Measurements from ENCODE around the gene IPO9. TPM values are rescaled to one million over a fixed set of nuclear protein-coding genes. Genes with fewer than 3 reads are reported as not detected.

Gene IPO9
- total and polyA plus RNA-seq, 2 donors (not counting 1 experiment from before 2014, with no cell fraction given), result 13.3 to 56.9 TPM

- CTCF ChIA-PET, result interaction anchor here (0.7 to 1.5 kb wide), 3 partner anchors 10 to 20 kb away, joined by 3 to 5 read pairs (median 3); no protein-coding TSS in a partner anchor
- ATAC-seq (ENCODE audit: low read depth), result no peak
Measured at GRCh38 chr1:201813226-201813625, 15.7 kb upstream of the IPO9 start.

GRCh38 chr1:201816309-201816854 lies 12.6 kb upstream of the IPO9 start:
- CTCF ChIA-PET, result no interaction called here

More at GRCh38 chr1:201813226-201813625, 15.7 kb upstream of the IPO9 start:
- H3K9ac ChIP-seq (ENCODE audit: low read length), result no peak overlapping the region
- H3K4me2 ChIP-seq (replicated peaks; ENCODE audit: low read depth, low read length, poor library complexity, severe bottlenecking), result no peak overlapping the region
- Mint-ChIP-seq H3K9me3 (ENCODE audit: insufficient read depth) (no peaks in the 10 kb centered on the region), H3K27ac (no peak overlapping the region), H3K27me3 (no peaks in the 10 kb centered on the region), H3K4me1 (no peaks in the 10 kb centered on the region), H3K4me3 (no peak overlapping the region)
- intact Hi-C loops (cut with micrococcal nuclease), result no loop called here
- DNase-seq, result no peak
- H3K36me3 ChIP-seq (replicated peaks in 1 of 2; ENCODE audit: control extremely low read depth in 1 of 2, control insufficient read depth in 1 of 2, extremely low read depth in 1 of 2, insufficient read depth in 2 of 2, low read length in 1 of 2), result peaks cover 0 to 8% of the 10 kb centered on the region in 2 experiments
- no peaks in the 10 kb centered on the region for H4K20me1 ChIP-seq (ENCODE audit: control insufficient read depth, insufficient read depth, low read length, poor library complexity, severe bottlenecking)
- H3K4me3 ChIP-seq (ENCODE audit: control extremely low read depth in 1 of 5, extremely low read depth in 1 of 5, insufficient read depth in 1 of 5, low read depth in 2 of 5, low read length in 4 of 5), result no peak overlapping the region
- no peaks in the 10 kb centered on the region for H3K27me3 ChIP-seq (replicated peaks in 1 of 4; ENCODE audit: control extremely low read depth in 1 of 4, control insufficient read depth in 3 of 4, insufficient read depth in 4 of 4, low read length in 3 of 4)
- TF ChIP-seq EZH2 (IDR thresholded peaks at IDR 0.05; ENCODE audit: borderline replicate concordance, insufficient read depth, low read depth, low read length, poor library complexity, severe bottlenecking) (no peak), CTCF (IDR thresholded peaks at IDR 0.05) (no peak)
- no peaks in the 10 kb centered on the region for H3K4me1 ChIP-seq (ENCODE audit: control insufficient read depth in 2 of 2, insufficient read depth in 2 of 2, low read length in 2 of 2)
- POLR2A ChIA-PET, result no interaction called here
- no peaks in the 10 kb centered on the region for H3K9me3 ChIP-seq (ENCODE audit: control extremely low read depth in 1 of 3, control insufficient read depth in 2 of 3, insufficient read depth in 1 of 3, low read length in 2 of 3)
- H2AFZ ChIP-seq (ENCODE audit: insufficient read depth, low read depth, low read length, poor library complexity, severe bottlenecking), result no peak overlapping the region
- no peak overlapping the region for H3K27ac ChIP-seq (ENCODE audit: low read length in 2 of 2)
- no peaks in the 10 kb centered on the region for H3K79me2 ChIP-seq (ENCODE audit: control insufficient read depth, insufficient read depth, low read length)

More at GRCh38 chr1:201816309-201816854, 12.6 kb upstream of the IPO9 start:
- Mint-ChIP-seq H3K9me3 (ENCODE audit: insufficient read depth) (no peaks in the 10 kb centered on the region), H3K4me3 (no peak overlapping the region), H3K27ac (no peak overlapping the region), H3K27me3 (no peaks in the 10 kb centered on the region), H3K4me1 (no peaks in the 10 kb centered on the region)
- intact Hi-C loops (cut with micrococcal nuclease), result no loop called here
- no peaks in the 10 kb centered on the region for H3K9me3 ChIP-seq (ENCODE audit: control extremely low read depth in 1 of 3, control insufficient read depth in 2 of 3, insufficient read depth in 1 of 3, low read length in 2 of 3)
- H4K20me1 ChIP-seq (ENCODE audit: control insufficient read depth, insufficient read depth, low read length, poor library complexity, severe bottlenecking), result no peaks in the 10 kb centered on the region
- no CpG with 5 or more reads among the region's 7 CpGs for WGBS (ENCODE audit: insufficient coverage)
- H3K4me2 ChIP-seq (replicated peaks; ENCODE audit: low read depth, low read length, poor library complexity, severe bottlenecking), result no peak overlapping the region
- no peaks in the 10 kb centered on the region for H3K4me1 ChIP-seq (ENCODE audit: control insufficient read depth in 2 of 2, insufficient read depth in 2 of 2, low read length in 2 of 2)
- H3K9ac ChIP-seq (ENCODE audit: low read length), result no peak overlapping the region
- ATAC-seq (ENCODE audit: low read depth) (no peak), DNase-seq (no peak)
- no peak overlapping the region for H3K4me3 ChIP-seq (ENCODE audit: control extremely low read depth in 1 of 5, extremely low read depth in 1 of 5, insufficient read depth in 1 of 5, low read depth in 2 of 5, low read length in 4 of 5)
- TF ChIP-seq CTCF (IDR thresholded peaks at IDR 0.05) (no peak), EZH2 (IDR thresholded peaks at IDR 0.05; ENCODE audit: borderline replicate concordance, insufficient read depth, low read depth, low read length, poor library complexity, severe bottlenecking) (no peak)
- H3K36me3 ChIP-seq (replicated peaks in 1 of 2; ENCODE audit: control extremely low read depth in 1 of 2, control insufficient read depth in 1 of 2, extremely low read depth in 1 of 2, insufficient read depth in 2 of 2, low read length in 1 of 2), result peaks cover 0 to 2% of the 10 kb centered on the region in 2 experiments
- no peak overlapping the region for H3K27ac ChIP-seq (ENCODE audit: low read length in 2 of 2)
- no peaks in the 10 kb centered on the region for H3K79me2 ChIP-seq (ENCODE audit: control insufficient read depth, insufficient read depth, low read length)
- H2AFZ ChIP-seq (ENCODE audit: insufficient read depth, low read depth, low read length, poor library complexity, severe bottlenecking), result no peak overlapping the region
- POLR2A ChIA-PET, result no interaction called here
- H3K27me3 ChIP-seq (replicated peaks in 1 of 4; ENCODE audit: control extremely low read depth in 1 of 4, control insufficient read depth in 3 of 4, insufficient read depth in 4 of 4, low read length in 3 of 4), result no peaks in the 10 kb centered on the region
